ENCODE results near the gene IRX5.

IRX5 gene

GRCh38 chr16:54931120-54932014, 702 bp downstream of the IRX5 start:
- DNase-seq, result peak; percentile 49

GRCh38 chr16:54932021-54932660, 1.5 kb downstream of the IRX5 start:
- DNase-seq, result no peak

- no peak for DNase-seq
Measured at GRCh38 chr16:54932737-54933254, 2.1 kb downstream of the IRX5 start.

DNA sequence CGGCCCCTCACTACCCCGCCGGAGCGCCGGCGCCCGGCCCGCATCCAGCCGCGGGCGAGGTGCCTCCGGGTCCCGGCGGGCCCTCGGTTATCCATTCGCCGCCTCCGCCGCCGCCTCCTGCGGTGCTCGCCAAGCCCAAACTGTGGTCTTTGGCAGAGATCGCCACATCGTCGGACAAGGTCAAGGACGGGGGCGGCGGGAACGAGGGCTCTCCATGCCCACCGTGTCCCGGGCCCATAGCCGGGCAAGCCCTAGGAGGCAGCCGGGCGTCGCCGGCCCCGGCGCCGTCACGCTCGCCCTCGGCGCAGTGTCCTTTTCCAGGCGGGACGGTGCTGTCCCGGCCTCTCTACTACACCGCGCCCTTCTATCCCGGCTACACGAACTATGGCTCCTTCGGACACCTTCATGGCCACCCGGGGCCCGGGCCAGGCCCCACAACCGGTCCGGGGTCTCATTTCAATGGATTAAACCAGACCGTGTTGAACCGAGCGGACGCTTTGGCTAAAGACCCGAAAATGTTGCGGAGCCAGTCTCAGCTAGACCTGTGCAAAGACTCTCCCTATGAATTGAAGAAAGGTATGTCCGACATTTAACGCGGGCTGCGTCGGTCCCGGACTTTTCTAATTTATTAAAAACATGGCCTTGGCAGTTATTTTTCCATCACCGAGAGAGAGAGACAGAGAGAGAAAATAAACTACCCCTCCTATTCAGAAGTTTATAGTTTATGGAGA, 2.8 kb downstream of the IRX5 start:
- peak; percentile 8 for DNase-seq

DNA sequence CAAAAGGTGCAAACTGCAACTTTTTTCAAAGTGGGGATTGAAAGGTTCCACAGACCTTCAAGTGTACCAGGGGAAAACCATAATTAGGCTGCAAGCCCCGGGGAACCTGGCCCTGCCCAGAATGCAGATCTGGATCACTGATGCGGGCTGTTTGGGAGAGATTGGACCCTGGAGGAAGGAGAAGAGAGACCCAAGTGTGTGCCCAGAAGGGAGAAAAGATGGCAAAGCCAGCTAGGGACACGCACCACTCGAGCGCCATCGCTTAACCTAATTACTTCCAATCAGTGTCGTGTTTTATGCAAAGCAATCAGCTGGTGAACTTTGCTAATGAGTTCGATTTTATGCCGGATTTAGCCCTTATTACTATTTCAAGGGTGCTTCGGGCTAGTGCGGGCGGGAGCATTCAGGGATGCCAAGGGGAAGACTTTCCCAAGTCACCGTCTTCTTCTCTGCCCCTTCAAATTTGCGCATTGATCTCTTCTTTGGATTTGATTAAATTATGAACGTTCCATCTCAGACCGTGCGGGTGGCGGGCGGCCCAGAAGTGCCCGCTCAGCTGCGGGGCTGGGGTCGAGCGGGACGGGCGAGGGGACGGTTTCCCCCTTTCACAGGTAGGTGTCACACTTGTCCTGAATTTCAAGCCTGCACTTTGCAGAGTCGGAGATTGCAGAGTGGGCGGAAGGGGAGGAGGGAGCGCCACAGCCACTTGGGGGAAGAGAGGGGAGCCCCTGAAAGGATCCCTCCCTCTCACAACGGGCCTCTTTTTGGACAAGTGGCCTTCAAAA, 4.0 kb downstream of the IRX5 start:
- peak; percentile 50 for DNase-seq

- peak; percentile 50 for DNase-seq
Measured at GRCh38 chr16:54935266-54935968, 4.8 kb downstream of the IRX5 start.

GRCh38 chr16:54936201-54936978, 5.7 kb downstream of the IRX5 start:
- DNase-seq, result peak; percentile 73

GRCh38 chr16:54936979-54937670, 6.5 kb downstream of the IRX5 start:
- peak; percentile 68 for DNase-seq

- no peak for DNase-seq
Measured at GRCh38 chr16:54937671-54938211, 7.1 kb downstream of the IRX5 start.

DNA sequence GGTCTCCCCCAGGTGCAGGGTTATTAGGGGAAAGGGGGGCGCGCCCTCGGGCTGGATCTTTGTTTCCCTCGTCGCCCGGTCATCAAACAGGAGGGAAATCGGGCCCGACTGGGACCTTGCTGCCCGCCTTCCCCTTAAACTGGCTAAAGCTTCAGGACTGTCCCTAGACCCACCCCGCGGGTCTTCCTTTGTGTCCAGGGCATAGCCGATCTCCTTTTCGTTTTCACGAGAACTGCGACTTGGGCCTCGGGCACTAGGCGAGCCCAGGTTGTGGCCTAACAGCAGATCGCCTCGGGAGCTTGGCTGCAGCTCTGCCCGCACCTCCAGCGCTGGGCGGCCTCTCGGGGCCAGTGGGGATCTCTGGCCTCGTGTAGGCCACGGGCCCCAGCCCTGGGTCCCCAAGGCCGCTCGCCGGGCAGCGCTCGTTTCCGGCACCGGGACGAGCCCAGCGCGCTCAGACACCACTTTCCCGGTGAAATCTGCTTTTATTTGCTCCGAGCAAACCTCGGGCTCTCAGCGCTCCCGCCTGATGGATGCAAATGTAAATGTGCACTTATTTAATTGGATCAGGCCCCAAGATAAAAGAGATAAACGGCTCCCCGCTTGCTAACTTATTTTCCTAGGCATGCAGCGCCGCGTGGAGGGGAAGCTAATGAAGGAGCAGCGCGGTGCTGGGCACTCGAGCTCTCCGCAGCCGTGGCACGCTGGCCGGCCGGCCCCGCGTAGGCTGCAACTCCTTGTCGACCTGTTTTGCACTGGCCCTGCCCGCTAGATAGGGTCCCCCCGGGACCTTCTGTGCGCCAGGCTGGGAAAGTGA, 7.8 kb downstream of the IRX5 start:
- DNase-seq, result no peak

DNA sequence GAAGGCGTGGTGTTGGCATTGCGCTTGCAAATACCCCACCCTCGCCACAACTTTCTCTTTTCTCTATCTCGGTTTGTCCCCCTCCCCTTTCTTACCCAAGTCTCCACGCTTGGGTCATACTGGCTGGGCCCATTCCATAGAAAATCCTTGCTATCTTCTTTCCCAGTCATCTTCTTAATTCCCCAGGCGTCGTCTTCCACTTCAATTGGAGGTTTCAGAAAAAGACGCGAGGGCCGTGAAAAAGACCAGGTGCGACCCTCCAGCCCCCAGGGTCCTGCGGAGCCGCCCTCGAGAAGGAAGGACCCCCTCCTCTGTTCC, 8.3 kb downstream of the IRX5 start:
- DNase-seq, result no peak

DNA sequence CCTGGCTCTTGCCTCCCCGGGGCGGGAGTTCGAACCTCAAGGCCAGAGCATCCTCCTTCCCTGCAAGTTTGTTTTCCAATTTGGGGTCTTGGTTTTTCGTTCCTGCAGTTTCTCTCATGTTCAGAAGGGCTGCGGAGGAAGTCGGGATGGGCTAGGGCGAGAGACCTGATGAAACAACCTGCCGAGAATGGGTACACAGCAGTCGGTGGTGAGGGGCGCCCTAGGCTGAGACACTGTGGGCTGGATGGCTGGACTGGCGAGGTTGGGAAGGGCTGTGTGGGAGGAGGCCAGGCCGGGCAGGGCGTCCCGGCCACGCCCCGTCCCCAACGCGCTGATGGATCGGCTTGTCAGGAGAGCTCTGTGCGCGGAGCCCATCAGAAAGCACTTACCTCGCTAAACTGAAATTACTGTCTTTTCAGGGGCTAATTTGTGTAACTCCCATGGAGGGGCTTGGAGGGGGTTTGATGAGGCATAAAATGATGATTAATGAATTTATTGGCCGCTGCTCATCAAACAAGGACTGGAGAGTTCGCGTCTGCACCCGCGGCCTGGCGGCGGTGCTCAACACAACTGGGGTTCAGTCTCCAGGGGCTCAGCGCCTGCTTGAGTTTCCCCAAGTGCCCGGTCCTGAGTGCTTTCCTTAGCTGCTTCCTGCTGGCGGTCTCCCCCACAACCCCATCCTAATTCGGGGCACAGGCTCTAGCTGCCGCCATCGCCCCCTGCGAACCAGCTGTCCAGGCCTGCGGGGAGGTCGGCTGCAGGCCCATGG, 9.0 kb downstream of the IRX5 start:
- DNase-seq, result no peak

DNA sequence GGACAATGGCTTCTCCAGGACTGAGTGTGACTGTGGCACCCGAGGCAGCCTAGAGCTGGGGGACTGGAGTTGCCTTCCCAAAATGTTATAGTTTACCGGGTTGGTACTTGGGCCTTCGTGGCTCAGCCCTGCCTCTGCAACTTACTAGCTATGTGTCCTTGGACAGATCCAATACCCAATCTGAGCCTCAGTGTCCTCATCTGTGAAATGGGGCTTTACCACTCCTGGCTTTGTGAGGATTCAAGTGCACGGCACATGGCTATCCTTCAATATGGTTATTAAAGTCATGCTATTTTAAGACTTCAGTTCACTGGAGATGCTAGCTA, 9.6 kb downstream of the IRX5 start:
- DNase-seq, result no peak

- DNase-seq, result no peak
Measured at GRCh38 chr16:54942353-54942943, 11.8 kb downstream of the IRX5 start.

DNA sequence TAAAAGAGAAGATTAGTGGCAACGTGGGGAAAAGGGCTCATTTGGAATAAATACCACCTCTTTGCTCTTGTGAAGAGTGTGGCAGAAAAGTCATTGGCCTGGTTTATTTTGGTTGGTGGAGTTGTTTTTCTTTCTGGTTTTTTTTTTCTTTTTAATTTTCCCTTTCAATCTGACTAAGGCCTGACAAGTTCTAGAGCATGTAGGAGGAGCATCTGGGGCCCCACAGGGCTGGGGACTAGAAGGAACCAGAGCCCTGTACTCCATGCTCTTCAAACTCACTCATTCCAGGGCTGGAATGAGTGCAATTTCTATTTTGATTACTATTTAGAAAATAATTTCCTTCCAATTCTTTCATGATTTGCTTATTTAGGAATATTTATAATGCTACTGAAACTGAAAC, 13.3 kb downstream of the IRX5 start:
- DNase-seq, result no peak

- no peak for DNase-seq
Measured at GRCh38 chr16:54945063-54945462, 14.4 kb downstream of the IRX5 start.

DNA sequence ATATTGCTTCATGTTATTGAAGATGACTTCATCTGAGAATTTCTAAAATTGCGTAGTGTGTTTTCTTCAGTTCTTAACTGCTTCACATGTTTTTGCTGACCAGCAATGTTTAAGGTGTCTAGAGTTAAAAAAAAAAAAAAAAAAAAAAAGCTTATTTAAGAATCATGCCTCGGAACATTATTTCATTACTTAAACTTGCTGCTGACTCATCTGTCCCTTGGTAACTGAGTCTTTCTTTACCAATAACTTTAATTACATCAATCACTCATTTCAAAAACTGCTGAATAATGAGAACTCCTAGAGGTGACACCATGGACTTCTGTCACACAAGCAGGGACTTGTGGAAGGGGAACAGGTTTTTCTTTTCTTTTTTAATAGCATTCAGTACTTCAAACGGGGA, 16.2 kb downstream of the IRX5 start:
- no peak for DNase-seq

DNA sequence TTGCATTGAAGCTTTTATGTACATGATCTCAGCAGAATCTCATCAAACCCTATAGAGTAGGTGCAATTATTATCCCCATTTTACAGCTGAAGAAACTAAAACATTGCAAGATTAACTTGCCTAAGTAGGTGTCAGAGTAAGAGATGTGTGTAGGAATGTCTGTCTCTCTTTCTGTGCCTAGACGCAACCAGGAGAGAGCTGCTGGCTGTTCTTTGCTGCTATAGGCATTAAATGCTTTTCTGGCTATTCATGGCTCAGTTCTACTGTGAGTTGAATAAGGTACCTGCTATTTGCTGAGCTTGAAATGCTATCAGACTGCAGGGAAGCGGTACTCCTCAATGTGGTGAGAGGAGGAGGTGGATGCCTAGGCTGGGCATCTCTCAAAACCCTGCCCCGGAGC, 17.0 kb downstream of the IRX5 start:
- DNase-seq, result no peak

Data from midbrain (tissue), 1 donor.